Chondrocyte (in vitro differentiated cells): ENCODE results near the gene SETD6. TPM values are rescaled to one million over a fixed set of nuclear protein-coding genes. Genes with fewer than 3 reads are reported as not detected.

Experiments
- DNase-seq: peaks from one replicate; pipeline ENCODE4 v3.0.0; 2021; ENCODE audit warnings: mixed read lengths, low spot score
- H3K27ac Mint-ChIP-seq: one replicate; pipeline ENCODE4 v1.8.0; 2021; ENCODE audit warnings: mild to moderate bottlenecking, moderate library complexity, mixed read lengths; ENCODE audit not compliant: unreplicated experiment
- H3K27me3 Mint-ChIP-seq: 2 replicates; pipeline ENCODE4 v1.8.0; 2021; ENCODE audit warnings: low read depth, mixed read lengths
- H3K36me3 Mint-ChIP-seq: 2 replicates; pipeline ENCODE4 v1.8.0; 2021; ENCODE audit warnings: low read depth, mixed read lengths
- H3K4me1 Mint-ChIP-seq: 2 replicates; pipeline ENCODE4 v1.8.0; 2021; ENCODE audit warnings: low read depth, mild to moderate bottlenecking, mixed read lengths
- H3K4me3 Mint-ChIP-seq: one replicate; pipeline ENCODE4 v1.8.0; 2021; ENCODE audit warnings: mild to moderate bottlenecking, moderate library complexity, mixed read lengths; ENCODE audit not compliant: unreplicated experiment
- H3K9me3 Mint-ChIP-seq: 2 replicates; pipeline ENCODE4 v1.8.0; 2021; ENCODE audit warnings: low read depth, mixed read lengths
- CTCF ChIP-seq: fragments of 200-600 bp; sonication (generic); IDR thresholded peaks from 2 replicates; pipeline ENCODE4 v1.5.0; 2021; ENCODE audit warnings: antibody characterized with exemption, mild to moderate bottlenecking, moderate library complexity
- total RNA-seq: library from RNA; stranded (reverse); gene quantifications from 3 replicates; pipeline ENCODE4 v1.2.1, GENCODE V29; 2021

The SETD6 gene
- total RNA-seq, 1 donor from 2014 or later: 13.0 TPM

DNA sequence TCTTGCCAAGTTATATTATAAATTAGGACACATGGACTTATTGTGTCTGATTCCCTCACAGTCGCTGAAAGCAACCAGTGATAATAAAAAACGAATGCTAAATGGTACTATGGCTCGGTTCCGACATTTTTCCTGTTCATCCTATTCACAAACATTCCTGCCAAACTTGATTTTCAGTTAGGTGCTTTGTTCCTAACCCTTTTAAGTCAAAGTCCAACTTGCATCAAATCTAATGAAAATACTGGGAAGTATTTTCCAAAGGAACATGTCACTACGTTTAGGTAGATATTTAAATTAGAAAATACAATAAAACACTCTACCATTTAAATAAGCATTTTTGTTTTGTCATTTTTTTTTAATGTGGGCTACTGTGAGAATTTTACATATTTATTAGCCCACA is 21.0 kb downstream of the SETD6 start:
- H3K27me3 Mint-ChIP-seq: no peaks in the 10 kb centered on the region
- H3K9me3 Mint-ChIP-seq: no peaks in the 10 kb centered on the region
- no peaks in the 10 kb centered on the region for H3K4me1 Mint-ChIP-seq
- DNase-seq: no peak
- no peak overlapping the region for H3K27ac Mint-ChIP-seq
- no peak overlapping the region for H3K4me3 Mint-ChIP-seq
- no peak for TF ChIP-seq CTCF
- peaks cover 42% of the 10 kb centered on the region for H3K36me3 Mint-ChIP-seq

GRCh38 chr16:58537124-58537906 is 22.0 kb downstream of the SETD6 start:
- no peak overlapping the region for H3K4me3 Mint-ChIP-seq
- no peak for TF ChIP-seq CTCF
- H3K27me3 Mint-ChIP-seq: no peaks in the 10 kb centered on the region
- no peak for DNase-seq
- H3K27ac Mint-ChIP-seq: no peak overlapping the region
- H3K9me3 Mint-ChIP-seq: no peaks in the 10 kb centered on the region
- H3K4me1 Mint-ChIP-seq: no peaks in the 10 kb centered on the region
- peaks cover 38% of the 10 kb centered on the region for H3K36me3 Mint-ChIP-seq

DNA sequence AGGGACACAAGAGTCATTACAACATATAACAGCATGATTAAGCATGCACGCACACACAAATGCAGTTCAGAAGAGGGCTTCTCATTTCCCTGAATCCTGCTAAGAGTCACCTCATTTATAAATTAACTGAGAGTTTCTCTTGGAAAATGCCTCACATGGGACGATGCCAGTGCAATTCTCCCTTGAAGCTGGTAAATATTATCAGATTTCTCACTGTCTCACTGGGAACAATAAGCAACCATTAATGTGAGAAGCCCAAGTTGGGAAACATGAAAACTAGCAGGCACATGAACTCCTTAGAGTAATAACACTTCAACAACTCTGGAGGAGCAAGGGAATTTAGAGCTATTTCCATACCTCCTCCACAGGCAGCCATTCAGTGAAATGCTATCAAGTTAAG is 26.4 kb downstream of the SETD6 start:
- peaks cover under 1% of the 10 kb centered on the region for H3K4me1 Mint-ChIP-seq
- no peak for TF ChIP-seq CTCF

GRCh38 chr16:58542291-58542690 is 27.0 kb downstream of the SETD6 start:
- H3K4me1 Mint-ChIP-seq: peaks cover 5% of the 10 kb centered on the region
- no peak for TF ChIP-seq CTCF
- H3K27ac Mint-ChIP-seq: no peak overlapping the region
- no peak overlapping the region for H3K4me3 Mint-ChIP-seq
- H3K36me3 Mint-ChIP-seq: peaks cover 33% of the 10 kb centered on the region
- no peaks in the 10 kb centered on the region for H3K9me3 Mint-ChIP-seq
- DNase-seq: no peak
- no peaks in the 10 kb centered on the region for H3K27me3 Mint-ChIP-seq

More for the DNA sequence above, 26.4 kb downstream of the SETD6 start:
- H3K9me3 Mint-ChIP-seq: no peaks in the 10 kb centered on the region
- no peak overlapping the region for H3K27ac Mint-ChIP-seq
- peaks cover 31% of the 10 kb centered on the region for H3K36me3 Mint-ChIP-seq
- no peak overlapping the region for H3K4me3 Mint-ChIP-seq
- DNase-seq: no peak
- H3K27me3 Mint-ChIP-seq: no peaks in the 10 kb centered on the region

DNA sequence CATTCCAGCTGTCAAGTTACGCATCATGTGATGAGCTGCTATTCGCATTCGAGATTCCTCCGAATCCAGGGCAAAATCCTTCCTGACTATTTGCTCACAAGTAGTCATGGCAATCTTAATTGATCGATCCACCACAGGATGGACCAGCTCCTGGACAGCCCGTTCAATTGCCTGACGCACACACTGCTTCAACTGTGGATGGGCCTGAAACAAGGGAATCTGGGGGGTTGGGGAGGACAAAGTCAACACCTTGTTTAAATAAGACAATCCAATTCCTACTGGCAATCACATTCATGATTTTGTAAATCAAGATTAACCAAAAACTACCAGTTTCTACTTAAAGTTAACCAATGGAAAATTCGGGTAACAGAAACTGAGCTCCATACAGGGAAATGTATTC is 28.4 kb downstream of the SETD6 start:
- Mint-ChIP-seq H3K27me3 (no peaks in the 10 kb centered on the region), H3K4me1 (peaks cover 8% of the 10 kb centered on the region), H3K4me3 (no peak overlapping the region), H3K36me3 (peaks cover 29% of the 10 kb centered on the region), H3K27ac (no peak overlapping the region), H3K9me3 (no peaks in the 10 kb centered on the region)
- no peak for TF ChIP-seq CTCF
- DNase-seq: no peak
